GM23338 (cell line): Measurements from ENCODE around the gene ARHGAP42.

Experiments
- CREB1 ChIP-seq: fragments of 250-450 bp; sonication (Bioruptor Pico); IDR thresholded peaks from 2 replicates; pipeline ENCODE4 v1.5.0; 2020; ENCODE audit warnings: low read depth, mild to moderate bottlenecking, moderate library complexity
- CTCF ChIP-seq, 2 experiments: fragments of 200-600 bp in 1 of 2; sonication (generic) in 1 of 2; conservative IDR thresholded peaks; 2 replicates each; pipeline versions ENCODE4 v1.5.1 to v1.6.1; 2016 to 2017; ENCODE audit warnings: antibody characterized with exemption in 2 of 2, low read depth in 2 of 2, mild to moderate bottlenecking in 2 of 2, moderate library complexity in 1 of 2
- EZH2phosphoT487 ChIP-seq: fragments of 200-600 bp; sonication (generic); IDR thresholded peaks from one replicate; pipeline ENCODE4 v1.8.1; 2018; ENCODE audit warnings: antibody characterized with exemption; ENCODE audit not compliant: unreplicated experiment
- POLR2AphosphoS5 ChIP-seq: IDR thresholded peaks from 2 replicates; pipeline ENCODE4 v1.6.1; 2016; ENCODE audit warnings: antibody characterized with exemption, low read depth
- REST ChIP-seq: IDR thresholded peaks from one replicate; pipeline ENCODE4 v1.6.1; 2018; ENCODE audit warnings: antibody characterized with exemption; ENCODE audit not compliant: unreplicated experiment

GRCh38 chr11:100785148-100785983, 98.3 kb downstream of the ARHGAP42 start:
- TF ChIP-seq CREB1 (CRISPR knock-in tag) (no peak), CTCF (conservative IDR thresholded peaks at IDR 0.05; ENCODE audit: low read depth in 2 of 2) (no peak), POLR2AphosphoS5 (no peak), EZH2phosphoT487 (no peak), REST (no peak)
